22Rv1 (cell line): ENCODE results near the gene ARSH.
"Not testable (repeated sequence)": the region's sequence is repeated elsewhere in the genome, so short reads cannot be mapped to it uniquely, and the experiment has no call there.

ENCODE experiments used
- CTCF ChIP-seq: fragments of 450-650 bp; IDR thresholded peaks from 2 replicates; pipeline ENCODE4 v1.5.1; 2017; ENCODE audit warnings: mild to moderate bottlenecking
- ZFX ChIP-seq: fragments of 450-650 bp; IDR thresholded peaks from 2 replicates; pipeline ENCODE4 v1.6.1; 2017; ENCODE audit warnings: antibody characterized with exemption, borderline replicate concordance

- not testable (repeated sequence) for TF ChIP-seq CTCF, ZFX
Observed at GRCh38 chrX:2978639-2979038, 27.7 kb upstream of the ARSH start.
